Stomach (tissue), 4 donors: ENCODE measurements around the gene ITGB8.
"Not testable (repeated sequence)": the region's sequence is repeated elsewhere in the genome, so short reads cannot be mapped to it uniquely, and the experiment has no call there.

Source experiments
- CTCF ChIP-seq, 7 experiments: fragments of 450-650 bp in 4 of 7; fragments of 200-600 bp in 3 of 7; sonication (generic) in 3 of 7; IDR thresholded peaks; one replicate each; pipeline ENCODE4 v1.5.1; 2016 to 2019; ENCODE audit warnings: antibody characterized with exemption in 7 of 7, control low read depth in 2 of 7, mild to moderate bottlenecking in 1 of 7
- EP300 ChIP-seq: sonication (generic); formaldehyde crosslinking; IDR thresholded peaks from one replicate; pipeline ENCODE4 v1.6.1; 2017; ENCODE audit warnings: antibody characterized with exemption
- POLR2A ChIP-seq, 4 donors: fragments of 450-650 bp; IDR thresholded peaks; one replicate each; pipeline ENCODE4 v1.6.1; 2016; ENCODE audit warnings: antibody characterized with exemption in 4 of 4, control low read depth in 2 of 4, mild to moderate bottlenecking in 1 of 4, moderate library complexity in 1 of 4
- POLR2AphosphoS5 ChIP-seq, 3 donors: sonication (generic); formaldehyde crosslinking; IDR thresholded peaks; one replicate each; pipeline ENCODE4 v1.6.1; 2016; ENCODE audit warnings: antibody characterized with exemption in 3 of 3

GRCh38 chr7:20389192-20389591 lies 58.5 kb downstream of the ITGB8 start:
- TF ChIP-seq CTCF (IDR thresholded peaks at IDR 0.05); POLR2A (IDR thresholded peaks at IDR 0.05); POLR2AphosphoS5 (IDR thresholded peaks at IDR 0.05); EP300: not testable (repeated sequence)
